HG03571 (cell line): ENCODE measurements around the gene TUB.

Source experiments
- ATAC-seq: cut with Tn5 transposase; IDR thresholded peaks from one replicate; pipeline ENCODE4 v1.9.1; 2021; ENCODE audit not compliant: unreplicated experiment

TUB gene

GRCh38 chr11:8067929-8068575, 13.0 kb upstream of the TUB start:
- ATAC-seq: no peak

DNA sequence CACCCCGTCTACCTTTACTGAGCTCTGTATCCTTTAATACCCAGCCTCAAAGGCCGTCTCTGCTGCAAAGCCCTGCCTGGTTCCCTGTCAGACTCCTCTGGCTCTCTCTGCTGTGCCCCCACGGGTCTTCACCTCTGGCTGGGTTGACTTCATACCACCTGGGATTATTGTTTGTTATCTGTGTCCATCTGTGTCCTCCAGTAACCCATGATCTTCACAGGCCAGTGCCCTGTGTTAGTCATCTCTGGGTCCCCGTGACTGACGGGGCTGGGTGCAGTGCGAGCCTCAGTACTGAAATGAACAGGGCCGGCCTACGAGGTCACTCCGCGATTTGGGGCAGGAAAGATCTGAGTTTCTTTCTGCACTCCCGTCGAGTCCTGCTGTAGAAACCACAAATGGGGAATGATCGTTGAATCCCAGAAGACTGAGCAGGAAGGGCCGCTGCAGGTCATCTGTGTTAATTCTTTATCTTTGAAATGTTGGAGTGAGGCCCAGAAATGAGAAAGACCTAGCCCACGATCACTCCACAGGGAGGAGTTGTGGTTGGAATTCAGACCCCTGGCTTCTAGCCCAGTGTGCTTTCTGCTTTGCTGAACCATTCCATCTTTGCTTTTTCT, 12.3 kb upstream of the TUB start:
- ATAC-seq: no peak

DNA sequence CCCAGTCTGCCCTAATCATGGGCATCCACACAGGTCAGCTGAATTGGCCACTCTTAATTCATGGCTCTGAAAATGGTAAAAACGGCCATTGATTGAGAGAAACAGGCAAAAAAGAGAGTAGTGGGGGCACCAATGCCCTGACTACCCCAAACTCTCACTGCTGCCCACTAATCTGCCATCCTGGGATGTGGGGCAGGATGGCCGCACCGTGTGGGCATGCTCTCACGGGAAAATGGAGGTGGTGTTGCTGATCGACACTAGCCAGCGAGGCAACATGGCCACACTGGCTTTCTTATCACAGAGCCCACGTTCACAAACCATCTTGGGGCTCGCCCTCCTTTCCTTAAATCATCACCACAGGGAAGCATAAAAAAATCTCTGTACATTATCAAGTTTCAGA, 11.2 kb upstream of the TUB start:
- no peak for ATAC-seq

DNA sequence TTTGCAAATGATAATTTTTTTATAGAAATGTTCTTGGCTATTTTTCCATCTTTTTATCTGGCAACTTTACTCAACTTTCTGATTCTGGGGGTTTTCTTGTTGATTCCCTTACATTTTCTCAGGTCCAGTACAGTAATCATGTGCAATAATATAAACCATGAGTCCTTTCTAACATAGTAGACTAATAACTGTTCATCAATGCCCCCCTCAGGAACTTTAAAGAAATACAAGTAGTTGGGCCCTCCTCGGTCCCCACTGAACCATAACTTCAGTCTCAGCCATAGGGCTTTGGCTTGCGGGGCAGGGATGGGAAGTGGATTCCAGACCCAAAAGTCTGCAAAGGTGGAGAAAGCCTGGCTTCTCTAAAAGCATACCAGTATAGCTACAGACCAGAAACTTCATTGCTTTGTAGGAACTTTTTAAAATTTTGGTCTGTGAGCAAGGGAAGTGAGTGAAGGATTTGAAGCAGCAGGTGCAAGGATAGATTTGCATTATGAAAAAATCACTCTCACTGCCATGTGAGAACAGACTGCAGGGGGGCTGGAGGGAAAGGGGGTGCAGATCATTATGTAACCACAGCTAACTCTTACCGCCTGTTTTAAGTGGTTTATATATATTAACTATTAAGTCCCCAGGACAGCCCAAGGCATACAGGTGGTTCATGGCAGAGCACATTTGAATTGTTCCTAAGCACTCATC, 10.4 kb upstream of the TUB start:
- ATAC-seq: no peak

DNA sequence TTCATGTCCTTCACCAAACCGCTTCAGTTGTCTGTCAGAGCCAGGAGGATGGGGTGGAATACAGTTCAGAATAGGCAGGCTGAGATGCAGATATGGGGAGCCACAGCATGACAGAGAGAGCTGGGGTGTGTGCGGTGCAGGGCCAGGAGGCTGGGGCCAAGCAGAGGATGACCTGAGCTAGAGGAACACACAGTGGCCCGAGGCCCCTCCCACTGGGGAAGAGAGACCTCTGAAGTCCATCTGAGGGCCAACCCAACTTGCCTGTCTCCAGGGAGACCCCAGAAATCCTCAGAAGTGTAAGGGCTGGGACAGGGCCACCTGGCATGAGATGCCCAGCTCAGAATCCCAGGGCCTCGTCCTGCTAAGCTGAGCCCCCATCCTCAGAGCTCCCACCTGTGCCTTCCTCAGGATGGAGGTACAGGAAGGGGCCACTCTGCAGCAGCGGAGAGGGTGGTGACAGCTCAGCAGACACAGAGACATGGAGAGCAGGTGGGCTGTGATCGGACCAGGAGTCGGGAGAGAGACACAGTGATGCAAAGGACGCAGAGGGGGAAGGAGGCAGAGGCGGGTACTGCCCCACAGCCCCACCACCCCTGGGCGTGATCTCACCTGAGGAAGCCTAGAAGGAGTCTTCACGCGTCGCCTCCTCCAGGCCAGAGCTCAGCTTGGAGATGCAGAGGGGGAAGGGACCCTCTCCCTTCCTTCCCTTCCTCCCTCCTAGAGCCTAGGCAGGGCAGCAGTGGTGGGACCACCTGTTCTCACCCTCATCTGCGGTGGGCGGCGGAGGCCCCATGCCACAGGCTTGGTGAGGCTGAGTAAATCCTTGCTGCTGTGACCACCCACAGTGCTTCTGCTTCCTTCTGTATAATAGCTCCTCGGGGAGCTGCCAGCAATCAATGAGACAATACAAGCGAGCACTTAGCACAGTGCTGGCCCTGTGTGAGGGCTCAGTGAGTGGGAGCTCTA, 9.1 kb upstream of the TUB start:
- ATAC-seq: no peak

GRCh38 chr11:8075119-8075726, 5.8 kb upstream of the TUB start:
- no peak for ATAC-seq

DNA sequence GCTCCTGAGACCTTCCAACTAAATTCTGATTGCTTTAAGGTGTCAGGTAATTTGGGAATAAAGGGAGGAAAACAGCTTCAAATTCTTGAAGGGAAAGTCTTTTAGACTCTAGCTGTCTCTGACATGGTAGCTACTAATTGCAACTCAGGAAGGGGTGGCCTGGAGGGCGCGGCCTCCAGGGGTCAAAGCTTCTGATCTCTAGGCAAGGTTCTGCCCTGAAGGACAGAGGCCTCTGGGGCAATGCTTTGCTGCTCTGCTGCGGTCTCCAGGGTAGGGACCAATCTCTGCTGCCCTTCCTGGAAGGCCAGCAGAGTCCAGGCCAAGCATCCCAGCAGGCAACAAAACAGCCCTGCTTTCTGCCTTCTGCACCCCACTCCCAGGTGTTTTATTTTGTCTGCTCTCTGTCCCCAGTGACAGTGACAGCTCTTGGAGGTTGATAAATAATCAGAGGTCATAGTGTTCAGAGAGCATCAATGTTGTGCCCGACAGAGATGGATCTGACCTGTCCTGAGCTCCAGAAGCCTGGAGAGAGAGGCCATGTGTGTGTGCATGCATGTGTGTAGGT, 1.8 kb upstream of the TUB start:
- no peak for ATAC-seq

DNA sequence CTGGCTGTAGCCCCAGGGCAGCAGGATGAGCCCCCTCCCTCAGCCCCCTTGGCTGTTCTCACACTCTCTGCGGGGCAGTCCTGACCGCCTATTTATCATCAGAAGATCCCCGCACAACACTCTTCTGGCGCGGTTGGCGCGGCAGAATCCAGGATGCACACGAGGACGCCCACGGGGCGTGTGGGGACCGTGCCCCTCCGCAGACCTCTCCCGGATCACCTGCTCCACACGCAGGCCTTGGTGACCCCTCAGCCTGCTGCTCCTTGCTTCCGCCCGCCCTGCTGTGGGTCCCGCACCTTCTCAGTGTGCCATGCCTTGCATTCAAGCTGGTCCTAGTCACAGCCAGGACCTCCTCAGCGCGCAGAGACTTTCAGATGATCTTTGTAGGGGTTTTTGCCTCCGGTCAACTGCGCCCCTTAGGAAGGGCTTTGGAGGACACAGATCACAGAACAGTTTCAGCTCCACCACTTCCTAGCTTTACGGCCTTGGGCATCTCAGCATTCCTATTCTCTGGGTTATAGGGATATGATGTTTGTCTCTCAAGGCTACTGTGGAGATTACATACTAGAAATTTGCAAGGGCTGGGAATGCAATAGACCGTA, 841 bp upstream of the TUB start:
- ATAC-seq: no peak

DNA sequence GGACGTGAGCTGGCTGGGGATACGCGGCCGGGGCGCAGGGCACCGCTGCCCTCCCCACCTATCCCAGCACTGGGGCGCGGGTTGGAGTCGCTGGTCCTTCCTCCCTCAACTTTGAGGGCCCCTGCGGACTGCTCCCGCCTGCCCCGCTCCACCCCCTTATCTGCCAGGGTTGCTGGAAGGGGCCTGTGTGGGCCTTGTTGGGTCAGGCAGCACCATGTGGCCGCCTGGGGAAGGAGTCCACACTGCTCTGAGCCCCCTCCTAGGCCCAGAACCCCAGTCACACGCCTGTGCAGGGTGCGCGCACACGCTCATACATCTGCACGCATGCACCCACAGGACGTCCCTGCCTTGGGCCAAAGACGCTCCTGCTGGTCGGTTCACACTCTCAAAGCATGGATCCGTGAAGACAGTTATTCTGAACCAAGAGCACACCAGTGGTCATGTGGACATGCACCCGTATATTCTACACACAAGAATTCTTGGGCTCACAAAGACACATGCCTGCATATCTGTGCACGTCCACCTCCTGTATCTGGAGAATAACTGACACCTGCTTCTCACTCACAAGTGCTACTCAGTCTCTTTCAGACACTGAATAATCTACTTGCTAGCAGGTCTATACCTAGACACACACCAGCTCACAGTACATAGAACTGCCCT, 710 bp downstream of the TUB start:
- no peak for ATAC-seq

GRCh38 chr11:8082391-8083087, 1.5 kb downstream of the TUB start:
- no peak for ATAC-seq

GRCh38 chr11:8083088-8083395, 2.0 kb downstream of the TUB start:
- ATAC-seq: no peak

GRCh38 chr11:8083871-8084281, 2.9 kb downstream of the TUB start:
- no peak for ATAC-seq

- no peak for ATAC-seq
Observed at GRCh38 chr11:8084352-8084751, 3.3 kb downstream of the TUB start.

DNA sequence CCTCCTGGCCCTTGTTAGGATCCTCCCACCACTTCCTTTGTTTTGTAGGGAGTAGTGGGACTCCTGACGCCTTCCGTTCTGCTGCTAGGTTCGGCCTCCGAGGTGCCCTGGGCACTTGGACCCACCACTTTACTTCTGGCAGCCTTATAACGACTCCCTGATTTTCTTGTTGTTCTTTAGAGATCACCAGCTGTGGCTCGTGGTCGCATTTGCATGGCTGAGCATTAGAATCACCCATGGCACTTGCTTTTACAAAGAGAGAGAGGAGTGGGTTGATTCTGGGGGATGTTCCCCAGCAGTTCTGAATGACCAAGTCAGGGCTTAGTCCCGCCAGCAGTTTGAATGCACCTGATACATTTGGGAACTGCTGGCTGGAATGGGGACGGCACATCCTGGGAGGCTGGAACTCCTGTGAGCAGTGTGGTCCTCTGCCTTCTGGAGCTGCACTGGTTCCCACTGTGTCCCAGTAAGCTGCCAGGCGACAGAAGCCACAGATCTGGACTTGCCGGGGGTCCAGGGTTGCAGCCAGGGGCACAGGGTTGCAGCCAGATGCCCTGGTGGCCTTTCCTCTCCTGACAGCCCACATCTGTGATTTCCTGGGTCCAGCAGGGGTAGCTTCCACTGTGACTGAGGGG, 4.1 kb downstream of the TUB start:
- ATAC-seq: no peak

DNA sequence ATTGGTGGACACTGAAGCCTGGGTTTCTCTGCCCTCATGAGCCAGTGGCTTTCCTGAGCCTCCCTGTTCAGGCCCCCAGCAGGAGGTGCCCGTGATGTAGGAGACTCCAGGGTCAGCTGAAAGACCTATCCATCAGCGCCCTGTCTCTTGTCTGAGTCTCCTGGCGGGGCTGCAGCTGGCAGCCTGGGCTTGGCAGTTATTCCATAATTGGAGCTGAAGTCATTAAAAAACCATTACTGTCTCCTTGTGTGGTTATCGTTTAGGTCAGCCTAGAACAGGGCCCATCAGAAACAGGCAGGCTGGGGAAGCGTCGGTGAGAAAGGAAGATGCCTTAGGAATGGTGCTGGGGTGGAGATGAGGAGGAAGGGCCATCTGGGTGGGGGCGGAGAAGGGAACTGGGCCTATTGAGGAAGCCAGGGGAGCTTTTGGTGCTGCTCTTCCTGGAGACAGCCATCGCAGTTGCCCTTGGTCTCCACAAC, 5.0 kb downstream of the TUB start:
- ATAC-seq: no peak

DNA sequence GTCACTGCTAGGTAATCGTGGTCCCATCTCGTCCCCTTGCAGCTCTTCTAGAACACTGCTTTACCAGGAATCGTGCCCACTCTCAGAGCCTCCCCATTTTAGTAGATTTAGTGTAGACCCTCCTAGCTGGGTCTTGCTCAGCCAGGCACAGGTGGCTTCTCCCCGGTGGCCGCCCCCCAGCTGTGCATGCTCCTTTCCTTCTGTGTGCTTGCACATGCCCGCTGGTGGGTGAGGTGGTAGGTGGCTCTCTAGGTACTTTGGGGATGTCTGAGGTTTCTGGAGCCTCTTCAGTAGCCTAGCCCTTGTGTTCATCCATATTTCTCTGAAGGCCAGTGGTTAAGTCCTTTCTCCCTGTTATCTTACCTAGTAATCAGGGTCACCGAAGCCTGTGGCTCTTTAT, 5.6 kb downstream of the TUB start:
- no peak for ATAC-seq

- no peak for ATAC-seq
Observed at GRCh38 chr11:8087185-8087584, 6.2 kb downstream of the TUB start.

DNA sequence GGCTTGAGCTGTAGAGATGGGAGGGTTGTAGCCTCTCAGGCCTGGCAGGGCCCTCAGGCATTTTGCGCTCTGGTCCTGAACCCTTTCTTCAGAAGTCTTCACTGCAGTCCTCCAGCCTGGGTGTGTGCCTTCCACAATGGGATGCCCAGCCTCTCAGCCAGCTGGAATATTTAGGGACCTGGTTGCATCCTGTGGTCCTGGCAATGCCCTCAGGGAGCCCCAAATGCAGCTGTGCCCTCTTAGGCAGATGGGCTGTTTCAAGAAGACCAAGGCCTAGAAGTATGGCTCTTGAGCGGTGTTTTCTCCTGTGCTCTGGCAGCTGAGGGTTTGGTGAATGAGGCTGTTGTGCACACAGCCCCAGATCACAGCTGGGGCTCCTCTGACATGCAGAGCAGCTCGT, 6.7 kb downstream of the TUB start:
- ATAC-seq: no peak
